Loucy (cell line): ENCODE measurements around the gene CSF3R.

ENCODE experiments used
- H2AFZ ChIP-seq: fragments of 200-600 bp; sonication (generic); 2 replicates; pipeline ENCODE4 v1.6.0; 2016; ENCODE audit warnings: antibody characterized with exemption, mild to moderate bottlenecking, low read length, moderate library complexity
- H3F3A ChIP-seq: fragments of 200-600 bp; 2 replicates; pipeline ENCODE4 v1.6.0; 2016; ENCODE audit warnings: antibody characterized with exemption, low read depth, mild to moderate bottlenecking
- H3K27me3 ChIP-seq: fragments of 200-600 bp; sonication (generic); 2 replicates; pipeline ENCODE4 v1.6.1; 2014; ENCODE audit warnings: low read length, mild to moderate bottlenecking; ENCODE audit not compliant: insufficient read depth, poor library complexity, severe bottlenecking
- H3K36me3 ChIP-seq: fragments of 200-600 bp; sonication (generic); 2 replicates; pipeline ENCODE4 v1.6.1; 2016; ENCODE audit warnings: low read length; ENCODE audit not compliant: insufficient read depth
- H3K4me1 ChIP-seq: fragments of 200-600 bp; sonication (generic); 2 replicates; pipeline ENCODE4 v1.5.1; 2014; ENCODE audit warnings: low read length, mild to moderate bottlenecking; ENCODE audit not compliant: insufficient read depth, poor library complexity, severe bottlenecking
- H3K4me2 ChIP-seq: fragments of 200-600 bp; sonication (generic); 2 replicates; pipeline ENCODE4 v1.6.0; 2014; ENCODE audit warnings: antibody characterized with exemption, low read length, low read depth, mild to moderate bottlenecking; ENCODE audit not compliant: poor library complexity, severe bottlenecking
- H3K4me3 ChIP-seq: fragments of 200-600 bp; sonication (generic); 2 replicates; pipeline ENCODE4 v1.5.1; 2014; ENCODE audit warnings: low read length, mild to moderate bottlenecking, mixed read lengths; ENCODE audit not compliant: poor library complexity, severe bottlenecking
- H3K79me2 ChIP-seq: fragments of 200-600 bp; sonication (generic); 2 replicates; pipeline ENCODE4 v1.6.1; 2014; ENCODE audit warnings: low read length; ENCODE audit not compliant: insufficient read depth
- H3K9ac ChIP-seq: fragments of 200-600 bp; sonication (generic); 2 replicates; pipeline ENCODE4 v1.6.0; 2014; ENCODE audit warnings: mild to moderate bottlenecking, low read depth, low read length, moderate library complexity; ENCODE audit not compliant: poor library complexity, severe bottlenecking
- H3K9me2 ChIP-seq: fragments of 200-600 bp; sonication (generic); replicated peaks from 2 replicates; pipeline ENCODE4 v1.6.1; 2016; ENCODE audit warnings: low read depth, low read length, mixed read lengths
- H3K9me3 ChIP-seq: fragments of 200-600 bp; sonication (generic); 2 replicates; pipeline ENCODE4 v1.6.1; 2014; ENCODE audit warnings: mild to moderate bottlenecking, antibody characterized with exemption, low read length, low read depth; ENCODE audit not compliant: insufficient read depth
- H4K20me1 ChIP-seq: fragments of 200-600 bp; sonication (generic); 2 replicates; pipeline ENCODE4 v1.6.0; 2014; ENCODE audit warnings: antibody characterized with exemption, low read length, mild to moderate bottlenecking; ENCODE audit not compliant: insufficient read depth, poor library complexity, severe bottlenecking
- EZH2phosphoT487 ChIP-seq: fragments of 200-600 bp; IDR thresholded peaks from 2 replicates; pipeline ENCODE4 v1.6.1; 2018; ENCODE audit warnings: antibody characterized with exemption, mild to moderate bottlenecking, moderate library complexity, borderline replicate concordance
- TF ChIP-seq, protein P1 (sequence below): fragments of 200-600 bp; sonication (generic); conservative IDR thresholded peaks from 2 replicates; pipeline ENCODE4 v1.5.1; 2014; ENCODE audit warnings: mild to moderate bottlenecking, antibody characterized with exemption, low read length

The CSF3R gene

DNA sequence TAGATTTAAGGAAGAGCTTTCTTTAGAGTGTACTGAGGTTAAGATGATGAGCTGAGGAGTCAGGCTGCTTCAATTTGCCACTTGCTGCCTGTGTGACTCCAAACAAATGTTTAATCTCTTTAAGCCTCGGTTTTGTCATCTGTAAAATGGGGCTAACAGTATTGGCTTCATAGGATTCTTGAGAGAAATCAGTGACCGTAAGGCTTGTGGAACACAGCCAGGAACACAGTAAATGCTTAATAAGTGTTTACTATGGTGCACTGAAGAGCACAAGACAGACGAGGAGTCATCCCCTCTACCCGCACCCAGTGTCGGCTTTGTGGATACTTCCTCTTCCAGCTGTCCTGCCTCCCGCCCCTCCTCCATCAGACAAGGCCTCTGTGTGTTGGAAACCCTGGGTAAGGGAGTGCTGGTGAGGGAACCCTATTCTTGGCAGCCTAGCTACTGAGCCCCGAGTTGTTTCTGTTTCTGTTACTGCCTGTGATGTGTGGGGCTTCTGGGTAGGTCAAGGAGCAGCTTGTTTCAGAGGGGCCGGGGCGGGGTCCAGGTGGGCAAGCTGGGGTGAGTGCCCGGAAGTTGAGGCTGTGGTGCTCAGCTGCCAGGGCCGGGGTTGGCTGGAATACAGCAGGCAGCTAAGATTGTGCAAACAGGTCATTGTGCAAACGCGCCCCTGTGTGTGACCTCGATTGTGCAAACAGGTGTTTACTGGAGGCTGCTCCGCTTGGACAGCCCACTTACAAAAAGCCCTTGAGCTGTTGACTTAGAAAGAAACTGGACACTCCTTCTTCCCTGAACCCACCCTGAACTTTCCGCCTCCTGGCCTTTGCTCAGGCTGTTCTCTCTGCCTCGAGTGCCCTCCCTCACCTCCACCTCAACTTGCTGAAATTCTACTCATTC, 4.0 kb upstream of the CSF3R start:
- Histone ChIP-seq H2AFZ (no peak overlapping the region), H4K20me1 (no peaks in the 10 kb centered on the region), H3K36me3 (no peaks in the 10 kb centered on the region), H3K4me3 (no peak overlapping the region), H3K9me3 (no peaks in the 10 kb centered on the region), H3F3A (no peaks in the 10 kb centered on the region), H3K27me3 (no peaks in the 10 kb centered on the region), H3K79me2 (no peaks in the 10 kb centered on the region), H3K4me2 (no peak overlapping the region), H3K9me2 (no peaks in the 10 kb centered on the region), H3K9ac (no peak overlapping the region), H3K4me1 (no peaks in the 10 kb centered on the region)
- no peak for TF ChIP-seq EZH2phosphoT487
- TF ChIP-seq, protein P1, sequence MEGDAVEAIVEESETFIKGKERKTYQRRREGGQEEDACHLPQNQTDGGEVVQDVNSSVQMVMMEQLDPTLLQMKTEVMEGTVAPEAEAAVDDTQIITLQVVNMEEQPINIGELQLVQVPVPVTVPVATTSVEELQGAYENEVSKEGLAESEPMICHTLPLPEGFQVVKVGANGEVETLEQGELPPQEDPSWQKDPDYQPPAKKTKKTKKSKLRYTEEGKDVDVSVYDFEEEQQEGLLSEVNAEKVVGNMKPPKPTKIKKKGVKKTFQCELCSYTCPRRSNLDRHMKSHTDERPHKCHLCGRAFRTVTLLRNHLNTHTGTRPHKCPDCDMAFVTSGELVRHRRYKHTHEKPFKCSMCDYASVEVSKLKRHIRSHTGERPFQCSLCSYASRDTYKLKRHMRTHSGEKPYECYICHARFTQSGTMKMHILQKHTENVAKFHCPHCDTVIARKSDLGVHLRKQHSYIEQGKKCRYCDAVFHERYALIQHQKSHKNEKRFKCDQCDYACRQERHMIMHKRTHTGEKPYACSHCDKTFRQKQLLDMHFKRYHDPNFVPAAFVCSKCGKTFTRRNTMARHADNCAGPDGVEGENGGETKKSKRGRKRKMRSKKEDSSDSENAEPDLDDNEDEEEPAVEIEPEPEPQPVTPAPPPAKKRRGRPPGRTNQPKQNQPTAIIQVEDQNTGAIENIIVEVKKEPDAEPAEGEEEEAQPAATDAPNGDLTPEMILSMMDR, result no peak

- Histone ChIP-seq H4K20me1 (no peaks in the 10 kb centered on the region), H3K9ac (no peak overlapping the region), H3K4me1 (no peaks in the 10 kb centered on the region), H3K27me3 (no peaks in the 10 kb centered on the region), H3K9me3 (no peaks in the 10 kb centered on the region), H3K79me2 (no peaks in the 10 kb centered on the region), H2AFZ (no peak overlapping the region), H3K4me3 (no peak overlapping the region), H3K4me2 (no peak overlapping the region), H3K36me3 (no peaks in the 10 kb centered on the region), H3F3A (no peaks in the 10 kb centered on the region), H3K9me2 (no peaks in the 10 kb centered on the region)
- TF ChIP-seq EZH2phosphoT487, result no peak
- TF ChIP-seq, protein P1, result no peak
These were observed 3.4 kb upstream of the CSF3R start for GRCh38 chr1:36486093-36486438.

DNA sequence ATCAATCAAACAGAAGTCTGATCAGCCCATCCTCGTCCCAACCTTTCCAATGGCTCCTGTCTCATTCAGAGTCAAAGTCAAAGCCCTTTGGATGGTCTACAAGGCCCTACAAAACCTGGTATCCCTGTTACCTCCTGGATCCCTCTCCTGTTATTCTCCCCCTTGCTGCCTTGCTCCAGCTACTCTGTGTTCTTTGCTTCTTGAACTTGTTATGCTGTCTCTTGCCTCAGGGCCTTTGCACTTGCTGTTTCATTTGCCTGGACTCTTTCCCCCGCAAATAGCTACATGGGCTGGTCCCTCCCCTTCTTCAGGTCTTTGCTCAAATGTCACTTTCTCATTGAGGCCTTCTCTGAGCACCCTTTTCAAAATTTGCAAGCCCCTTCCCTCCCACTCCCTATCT, 1.4 kb upstream of the CSF3R start:
- H3K27me3 ChIP-seq, result no peaks in the 10 kb centered on the region
- no peak overlapping the region for H3K4me3 ChIP-seq
- H3K9me2 ChIP-seq, result no peaks in the 10 kb centered on the region
- no peak overlapping the region for H2AFZ ChIP-seq
- no peaks in the 10 kb centered on the region for H3F3A ChIP-seq
- H4K20me1 ChIP-seq, result no peaks in the 10 kb centered on the region
- no peaks in the 10 kb centered on the region for H3K36me3 ChIP-seq
- H3K9ac ChIP-seq, result no peak overlapping the region
- no peaks in the 10 kb centered on the region for H3K4me1 ChIP-seq
- no peak overlapping the region for H3K4me2 ChIP-seq
- no peak for TF ChIP-seq EZH2phosphoT487
- TF ChIP-seq, protein P1, result no peak
- H3K9me3 ChIP-seq, result no peaks in the 10 kb centered on the region
- H3K79me2 ChIP-seq, result no peaks in the 10 kb centered on the region
